Measurements from ENCODE around the gene ADCY3.

ADCY3 gene

GRCh38 chr2:24827321-24828237, 92.5 kb downstream of the ADCY3 start:
- peak; percentile 82 for DNase-seq

- DNase-seq, result no peak
Observed at GRCh38 chr2:24826773-24827145, 93.3 kb downstream of the ADCY3 start.

GRCh38 chr2:24825883-24826772, 93.9 kb downstream of the ADCY3 start:
- DNase-seq, result peak; percentile 29

GRCh38 chr2:24824966-24825882, 94.8 kb downstream of the ADCY3 start:
- peak; percentile 39 for DNase-seq

GRCh38 chr2:24824071-24824588, 95.9 kb downstream of the ADCY3 start:
- DNase-seq, result no peak

DNA sequence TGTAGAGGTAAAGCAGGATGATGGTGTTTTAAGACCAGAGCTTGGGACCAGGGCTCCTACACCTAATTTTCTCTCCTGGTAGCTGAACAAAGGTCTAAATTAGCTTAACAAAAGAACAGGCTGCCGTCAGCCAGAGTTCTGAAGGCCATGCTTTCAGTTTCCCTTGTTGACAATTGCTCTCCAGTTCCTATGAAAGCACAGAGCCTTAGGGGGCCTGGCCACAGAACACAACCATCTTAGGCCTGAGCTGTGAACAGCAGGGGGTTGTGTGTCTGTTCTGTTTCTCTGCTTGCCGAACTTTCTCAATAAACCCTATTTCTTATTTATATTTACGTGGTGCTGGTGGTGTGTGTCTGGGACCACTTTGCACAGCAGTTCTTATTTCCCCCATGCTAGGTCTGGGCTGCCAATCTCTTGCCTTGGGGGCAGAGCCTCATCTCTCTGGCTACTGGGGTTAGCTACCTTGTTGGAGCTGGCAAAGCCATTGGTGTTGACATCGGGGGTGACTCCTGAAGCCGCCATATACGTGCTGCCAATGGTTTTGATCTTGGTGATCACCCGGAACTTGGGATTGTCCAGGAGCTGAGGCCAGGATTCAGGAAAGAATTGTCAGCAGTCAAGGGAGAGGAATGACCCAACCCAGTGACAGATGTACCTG, 97.9 kb downstream of the ADCY3 start:
- no peak for DNase-seq

- no peak for DNase-seq
Observed at GRCh38 chr2:24821433-24821891, 98.6 kb downstream of the ADCY3 start.

DNA sequence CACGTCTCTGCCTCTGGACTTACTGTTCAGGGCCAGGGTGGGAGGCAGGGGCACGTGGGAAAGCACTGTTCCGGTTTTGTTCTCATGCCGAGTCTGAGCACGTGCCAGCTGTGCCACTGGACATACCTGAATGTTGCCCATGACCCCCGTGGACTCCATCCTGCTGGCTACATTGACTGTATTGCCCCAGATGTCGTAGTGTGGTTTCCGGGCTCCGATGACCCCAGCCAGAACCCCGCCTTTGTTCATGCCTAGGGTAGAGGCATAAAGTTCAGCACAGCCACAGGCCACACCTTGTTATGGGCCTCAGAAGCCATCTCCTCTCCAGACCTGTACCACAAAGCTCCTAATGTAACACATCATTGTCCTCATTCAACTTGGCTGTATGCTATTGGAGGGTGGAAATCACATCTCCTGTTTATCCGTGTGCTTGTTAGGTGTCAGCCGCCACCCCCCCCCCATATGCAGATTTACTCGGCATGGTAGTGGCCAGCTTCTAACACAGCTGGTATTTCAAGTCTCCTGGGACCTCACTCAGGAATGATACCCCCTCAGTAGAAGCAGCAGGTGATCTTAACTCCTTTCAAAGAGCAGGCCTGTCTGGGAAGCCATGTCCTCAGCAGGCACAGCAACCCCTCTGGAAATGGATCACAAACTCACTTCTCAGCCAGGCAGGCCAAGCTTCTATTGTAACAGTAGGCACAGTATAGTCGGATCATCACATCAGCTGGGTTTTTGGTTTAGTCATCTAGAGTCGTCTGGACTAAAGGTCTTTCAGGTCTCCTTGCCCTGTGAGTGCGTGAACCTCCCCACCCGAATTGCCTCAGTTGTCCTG, 99.2 kb downstream of the ADCY3 start:
- DNase-seq, result no peak

- no peak for DNase-seq
Observed at GRCh38 chr2:24820175-24820513, 99.9 kb downstream of the ADCY3 start.

- DNase-seq, result no peak
Observed at GRCh38 chr2:24819442-24820174, 100.4 kb downstream of the ADCY3 start.

DNA sequence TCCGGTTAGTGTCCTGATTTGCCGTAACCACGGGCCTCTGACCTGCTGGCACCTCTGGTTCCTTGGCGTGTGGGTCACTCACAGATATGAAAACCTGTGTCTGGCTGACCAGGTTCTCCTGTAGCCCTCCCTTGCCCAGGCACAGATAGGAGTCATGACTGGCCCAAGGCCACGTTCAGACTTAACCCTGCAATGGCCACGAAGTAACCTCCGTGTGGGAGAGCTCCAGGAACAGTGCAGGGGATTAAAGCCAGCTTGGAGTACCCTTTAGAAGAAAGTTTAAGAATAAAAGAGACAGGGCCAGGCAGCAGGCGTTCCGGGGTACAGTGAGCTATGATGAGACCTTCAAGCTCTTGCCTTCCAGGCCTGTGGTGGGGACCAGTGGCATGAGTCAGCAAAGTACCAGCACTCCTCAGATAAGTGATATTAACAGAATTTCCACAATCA, 101.3 kb downstream of the ADCY3 start:
- no peak for DNase-seq

- no peak for DNase-seq
Observed at GRCh38 chr2:24816884-24817283, 103.2 kb downstream of the ADCY3 start.

DNA sequence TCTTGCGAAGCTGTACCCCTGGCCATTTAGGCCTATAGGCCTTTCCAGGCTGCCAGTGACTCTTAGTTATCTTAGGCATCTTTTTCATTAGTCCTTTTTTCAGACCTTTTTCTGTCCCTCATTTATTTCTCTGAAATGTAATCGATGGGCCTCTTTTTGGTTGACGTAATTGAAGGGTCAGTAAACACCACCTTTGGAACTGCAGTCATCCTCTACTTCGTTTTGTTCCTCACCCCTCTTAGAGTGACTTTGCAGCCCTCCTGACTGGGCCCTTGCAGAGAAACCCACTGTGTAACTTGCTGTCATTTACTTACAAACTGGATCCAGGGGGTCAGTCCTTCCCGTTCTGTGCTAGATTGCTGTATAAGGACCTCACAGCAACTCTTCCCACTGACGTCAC, 103.6 kb downstream of the ADCY3 start:
- no peak for DNase-seq

DNA sequence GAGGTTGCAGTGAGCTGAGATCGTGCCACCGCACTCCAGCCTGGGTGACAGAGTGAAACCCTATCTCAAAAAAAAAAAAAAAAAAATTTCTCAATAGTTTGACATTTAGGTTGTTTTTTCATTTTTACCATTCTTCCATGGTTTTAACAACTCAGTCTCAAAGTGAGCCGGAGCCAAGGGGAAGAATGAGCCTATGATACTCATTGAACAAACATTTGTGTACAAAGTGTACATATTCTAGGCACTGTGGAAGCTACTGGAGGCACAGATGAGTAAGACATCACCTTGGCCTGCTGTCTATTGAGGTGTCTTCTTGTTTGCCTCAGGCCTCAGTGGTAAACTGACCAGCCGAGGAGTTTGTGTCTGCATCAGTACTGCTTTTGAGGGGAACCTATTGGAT, 104.9 kb downstream of the ADCY3 start:
- no peak for DNase-seq

- DNase-seq, result no peak
Observed at GRCh38 chr2:24814516-24814915, 105.5 kb downstream of the ADCY3 start.

GRCh38 chr2:24813691-24814137, 106.3 kb downstream of the ADCY3 start:
- DNase-seq, result no peak

DNA sequence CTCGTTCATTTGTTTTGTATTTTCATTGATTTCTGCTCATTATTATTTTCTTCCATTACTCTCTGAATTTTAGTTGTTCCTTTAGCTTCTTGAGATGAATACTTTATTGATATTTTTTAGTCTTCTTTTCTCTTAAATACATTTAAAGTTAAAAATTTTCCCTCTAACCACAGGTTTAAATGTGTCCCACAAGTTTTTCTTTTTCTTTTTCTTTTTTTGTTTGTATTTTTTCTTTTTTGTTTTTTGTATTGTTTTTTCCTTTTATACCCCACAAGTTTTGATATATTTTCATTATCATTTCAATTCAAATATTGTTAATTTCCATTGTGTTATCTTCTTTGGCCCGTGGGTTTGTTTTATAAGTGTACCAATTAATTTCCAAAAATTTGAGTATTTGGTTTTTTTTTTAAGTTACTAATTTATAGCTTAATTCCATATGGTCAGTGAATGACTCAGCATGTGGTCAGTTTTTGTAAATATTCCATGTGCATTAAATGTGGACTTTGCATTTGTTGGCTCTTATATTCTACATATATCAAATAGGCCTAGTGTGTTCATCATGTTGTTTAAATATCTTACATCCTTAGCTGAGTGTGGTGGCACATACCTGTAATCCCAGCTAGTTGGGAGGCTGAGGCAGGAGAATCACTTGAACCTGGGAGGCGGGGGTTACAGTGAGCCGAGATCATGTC, 110.6 kb downstream of the ADCY3 start:
- no peak for DNase-seq

DNA sequence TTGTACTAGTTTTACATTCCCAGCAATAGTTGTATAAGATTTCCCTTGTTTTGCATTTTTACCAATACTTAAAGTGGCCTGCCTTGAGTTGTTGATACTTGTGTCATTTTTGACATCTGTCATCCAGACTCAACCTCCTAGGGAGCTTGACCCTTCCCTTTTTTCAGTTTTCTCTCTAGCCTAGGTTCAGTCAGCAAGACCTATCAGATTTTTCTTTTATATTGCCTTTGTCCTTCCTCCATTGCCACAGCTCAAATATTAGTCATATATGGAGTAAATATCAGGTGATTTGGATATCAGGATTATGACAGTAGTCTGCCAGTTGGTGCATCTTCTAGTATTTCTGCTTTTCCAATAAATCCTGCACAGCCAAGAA, 113.4 kb downstream of the ADCY3 start:
- no peak for DNase-seq

All from CD4-positive, alpha-beta T cell treated with Interleukin-17A for 1 hour (primary cell).